Measurements from ENCODE around the gene LFNG. TPM values are rescaled to one million over a fixed set of nuclear protein-coding genes. Genes with fewer than 3 reads are reported as not detected.

Gene LFNG
- polyA plus RNA-seq, 2 donors = 12.0 to 13.7 TPM

DNA sequence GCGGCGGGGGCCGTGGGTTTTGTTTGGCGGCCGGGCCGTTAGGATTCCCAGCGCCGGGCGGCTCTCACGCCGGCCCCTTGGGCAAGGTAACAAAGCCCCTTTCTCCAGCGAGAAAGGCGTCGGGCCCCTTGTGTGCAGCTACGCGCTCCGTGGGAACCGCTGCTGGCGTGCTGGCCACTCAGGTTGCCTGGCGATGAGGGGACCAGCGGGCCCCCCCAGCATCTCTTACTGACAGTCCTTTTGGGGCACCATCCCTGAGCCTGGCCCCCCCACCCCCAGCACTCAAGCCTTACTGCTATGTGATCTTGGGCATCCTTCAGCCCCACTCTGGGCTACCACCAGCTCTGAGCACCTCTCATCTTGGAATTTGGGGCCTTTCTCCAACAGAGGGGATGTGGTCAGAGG is 1.8 kb downstream of the LFNG start:
- Histone ChIP-seq H3K4me3 (ENCODE audit: low read depth in 1 of 2, low read length in 2 of 2) (peak overlapping the region; percentile 53 to 69), H3K27me3 (ENCODE audit: control insufficient read depth in 1 of 2, insufficient read depth in 2 of 2, low read length in 2 of 2) (no peaks in the 10 kb centered on the region), H3K9me3 (ENCODE audit: control insufficient read depth in 2 of 2, insufficient read depth in 1 of 2, low read depth in 1 of 2, low read length in 1 of 2) (no peaks in the 10 kb centered on the region), H3K4me1 (ENCODE audit: control insufficient read depth in 2 of 2, insufficient read depth in 2 of 2, low read length in 1 of 2) (peaks cover 8 to 31% of the 10 kb centered on the region in 2 donors), H3K27ac (ENCODE audit: low read depth in 2 of 2, low read length in 1 of 2) (peak overlapping the region in 1 of 2 donors; percentile 26), H3K36me3 (ENCODE audit: control insufficient read depth in 2 of 2, insufficient read depth in 2 of 2, low read length in 1 of 2) (peaks cover 0 to 8% of the 10 kb centered on the region in 2 donors)
- 8 to 15% methylated on average over 19 to 21 of the region's 21 CpGs for WGBS, 2 donors

DNA sequence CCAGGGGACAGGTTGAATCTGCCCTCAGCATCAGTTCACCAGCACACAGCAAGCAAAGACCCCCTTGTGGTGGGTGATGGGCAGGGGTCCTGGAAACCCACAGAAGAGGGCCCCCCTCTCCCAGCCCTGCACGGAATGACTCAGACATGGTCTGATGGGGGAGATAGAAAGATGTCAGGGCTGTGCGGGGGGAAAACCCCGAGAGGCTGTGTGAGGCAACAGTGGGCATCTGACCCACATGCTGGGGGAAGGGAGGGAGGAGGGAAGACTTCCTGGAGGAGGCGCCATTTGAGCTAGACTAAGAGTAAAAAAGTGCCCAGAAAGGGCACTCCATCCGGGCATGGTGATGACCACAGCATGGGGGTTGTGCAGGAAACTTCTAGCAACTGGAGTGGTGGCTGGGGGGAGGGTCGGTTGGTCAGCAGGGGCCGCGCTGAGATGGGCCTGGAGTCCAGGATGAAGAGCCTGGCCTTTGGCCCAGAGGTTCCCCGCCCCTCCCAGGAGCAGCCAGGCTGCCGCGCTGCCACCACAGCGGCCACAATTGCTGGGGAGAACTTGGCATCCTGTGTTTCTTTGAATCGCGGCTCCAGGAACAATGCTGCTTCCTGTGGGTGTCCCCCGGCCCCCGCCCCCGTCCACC is 2.5 kb downstream of the LFNG start:
- no peaks in the 10 kb centered on the region for H3K27me3 ChIP-seq (ENCODE audit: control insufficient read depth in 1 of 2, insufficient read depth in 2 of 2, low read length in 2 of 2)

DNA sequence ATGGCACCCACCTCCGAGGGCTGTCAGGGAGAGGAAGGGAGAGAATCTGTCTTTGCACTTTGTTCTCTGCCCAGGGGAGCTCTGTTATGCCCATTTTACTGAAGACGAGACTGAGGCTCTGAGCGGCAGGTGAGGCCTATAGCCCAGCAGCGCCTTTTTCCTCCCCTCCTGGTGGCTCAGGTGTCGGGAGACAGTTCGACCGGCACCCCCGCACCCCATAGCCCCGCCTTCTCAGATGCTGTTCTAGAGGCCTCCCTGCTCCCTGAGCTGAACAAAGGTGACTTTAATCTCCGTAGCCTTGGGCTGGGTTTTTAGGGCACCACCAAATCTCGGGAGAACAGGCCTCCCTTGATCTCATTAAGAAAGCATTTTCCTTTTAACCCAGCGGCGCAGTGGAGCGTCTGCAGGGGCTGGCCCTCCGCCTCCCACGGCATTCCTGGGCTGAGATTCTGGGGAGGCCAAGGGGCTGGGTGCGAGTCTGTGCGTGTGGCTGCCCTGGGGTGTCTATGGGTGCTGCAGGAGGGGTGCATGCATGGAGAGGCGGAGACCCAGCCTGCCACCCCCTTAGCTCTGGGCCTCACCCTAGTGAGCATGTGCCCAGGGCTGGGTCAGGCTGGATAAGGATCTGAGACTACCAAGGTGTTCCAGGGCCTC is 3.3 kb downstream of the LFNG start:
- peak overlapping the region; percentile 26 to 68 for H3K27ac ChIP-seq (ENCODE audit: low read depth in 2 of 2, low read length in 1 of 2)
- no peaks in the 10 kb centered on the region for H3K27me3 ChIP-seq (ENCODE audit: control insufficient read depth in 1 of 2, insufficient read depth in 2 of 2, low read length in 2 of 2)
- peaks cover 8 to 38% of the 10 kb centered on the region in 2 donors for H3K4me1 ChIP-seq (ENCODE audit: control insufficient read depth in 2 of 2, insufficient read depth in 2 of 2, low read length in 1 of 2)
- H3K36me3 ChIP-seq (ENCODE audit: control insufficient read depth in 2 of 2, insufficient read depth in 2 of 2, low read length in 1 of 2) = peaks cover 0 to 13% of the 10 kb centered on the region in 2 donors
- 22 to 25% methylated on average over 19 of the region's 19 CpGs for WGBS, 2 donors
- peak overlapping the region in 1 of 2 donors; percentile 31 for H3K4me3 ChIP-seq (ENCODE audit: low read depth in 1 of 2, low read length in 2 of 2)
- H3K9me3 ChIP-seq (ENCODE audit: control insufficient read depth in 2 of 2, insufficient read depth in 1 of 2, low read depth in 1 of 2, low read length in 1 of 2) = no peaks in the 10 kb centered on the region

More for the DNA sequence above, 2.5 kb downstream of the LFNG start:
- H3K27ac ChIP-seq (ENCODE audit: low read depth in 2 of 2, low read length in 1 of 2) = peak overlapping the region; percentile 26 to 39
- WGBS, 2 donors = 17 to 18% methylated on average over 17 of the region's 17 CpGs
- peak overlapping the region; percentile 53 to 69 for H3K4me3 ChIP-seq (ENCODE audit: low read depth in 1 of 2, low read length in 2 of 2)
- H3K9me3 ChIP-seq (ENCODE audit: control insufficient read depth in 2 of 2, insufficient read depth in 1 of 2, low read depth in 1 of 2, low read length in 1 of 2) = no peaks in the 10 kb centered on the region
- peaks cover 8 to 32% of the 10 kb centered on the region in 2 donors for H3K4me1 ChIP-seq (ENCODE audit: control insufficient read depth in 2 of 2, insufficient read depth in 2 of 2, low read length in 1 of 2)
- peaks cover 0 to 8% of the 10 kb centered on the region in 2 donors for H3K36me3 ChIP-seq (ENCODE audit: control insufficient read depth in 2 of 2, insufficient read depth in 2 of 2, low read length in 1 of 2)

DNA sequence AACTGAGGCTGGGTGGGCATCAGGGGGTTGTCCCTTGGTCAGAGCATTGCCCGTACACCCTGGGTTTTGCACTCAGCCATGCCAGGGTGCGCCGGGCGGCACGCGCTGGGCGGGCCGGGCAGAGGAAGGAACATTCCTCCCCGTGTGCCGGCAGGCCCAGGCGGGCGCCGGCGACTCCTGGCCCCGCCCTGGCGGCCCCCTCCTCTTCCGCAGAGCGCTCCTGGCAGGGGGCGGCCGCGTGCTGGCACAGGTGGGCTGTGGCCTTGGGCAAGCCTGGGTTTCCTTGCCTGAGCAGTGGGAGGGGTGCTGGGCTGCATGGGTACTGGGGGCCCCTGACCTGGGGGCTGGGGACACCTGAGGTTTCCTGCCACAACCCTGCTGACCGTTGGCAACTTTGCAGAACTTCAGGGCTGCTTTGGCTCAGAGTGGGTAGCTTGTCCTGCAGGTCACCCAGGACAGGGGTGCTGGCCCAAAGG is 3.9 kb downstream of the LFNG start:
- Histone ChIP-seq H3K4me1 (ENCODE audit: control insufficient read depth in 2 of 2, insufficient read depth in 2 of 2, low read length in 1 of 2) (peaks cover 8 to 41% of the 10 kb centered on the region in 2 donors), H3K36me3 (ENCODE audit: control insufficient read depth in 2 of 2, insufficient read depth in 2 of 2, low read length in 1 of 2) (peaks cover 0 to 13% of the 10 kb centered on the region in 2 donors), H3K27me3 (ENCODE audit: control insufficient read depth in 1 of 2, insufficient read depth in 2 of 2, low read length in 2 of 2) (no peaks in the 10 kb centered on the region), H3K9me3 (ENCODE audit: control insufficient read depth in 2 of 2, insufficient read depth in 1 of 2, low read depth in 1 of 2, low read length in 1 of 2) (no peaks in the 10 kb centered on the region), H3K4me3 (ENCODE audit: low read depth in 1 of 2, low read length in 2 of 2) (peak overlapping the region in 1 of 2 donors; percentile 18), H3K27ac (ENCODE audit: low read depth in 2 of 2, low read length in 1 of 2) (peak overlapping the region; percentile 85 to 86)
- WGBS, 2 donors = 24 to 25% methylated on average over 22 of the region's 22 CpGs

DNA sequence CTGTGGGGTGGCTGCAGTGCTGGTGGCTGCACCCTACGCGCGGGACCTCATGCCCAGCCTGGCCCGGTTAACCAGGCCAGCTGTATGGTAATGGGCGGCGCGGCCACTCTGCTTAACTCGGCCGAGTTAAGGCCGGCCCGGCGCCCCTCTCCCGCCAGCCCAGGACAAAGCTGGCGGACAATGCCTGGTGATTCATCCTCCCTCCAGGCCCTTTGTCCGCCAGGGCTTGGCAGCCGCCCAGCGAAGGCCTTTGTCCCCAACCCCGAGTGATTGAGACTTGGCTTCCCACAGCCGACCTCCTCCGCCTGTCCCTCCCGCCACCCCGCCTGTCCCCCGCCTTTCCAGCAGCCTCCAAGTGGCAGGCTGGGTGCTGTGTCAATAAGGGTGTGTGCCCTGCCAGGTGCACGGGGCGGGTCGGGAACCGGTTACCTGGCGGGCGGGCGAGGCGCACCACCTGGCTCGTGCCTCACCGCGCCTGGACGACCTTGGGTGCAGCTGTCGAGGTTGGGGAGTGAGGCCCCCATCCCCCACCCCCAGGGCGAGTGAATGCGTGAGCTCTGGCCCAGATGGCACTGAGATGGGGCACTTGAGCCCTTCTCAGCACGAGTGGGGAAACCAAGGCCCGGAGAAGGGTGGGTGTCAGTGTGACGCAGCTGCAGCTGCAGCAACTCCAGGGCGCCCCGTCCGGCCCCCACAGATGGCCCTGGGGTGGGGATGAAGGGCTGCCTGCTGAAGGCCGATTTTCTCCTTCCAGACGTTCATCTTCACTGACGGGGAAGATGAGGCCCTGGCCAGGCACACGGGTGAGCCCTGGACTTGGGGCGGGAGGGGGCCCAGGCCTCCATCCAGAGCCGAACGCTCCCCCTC is 4.6 kb downstream of the LFNG start:
- Histone ChIP-seq H3K27me3 (ENCODE audit: control insufficient read depth in 1 of 2, insufficient read depth in 2 of 2, low read length in 2 of 2) (no peaks in the 10 kb centered on the region), H3K4me1 (ENCODE audit: control insufficient read depth in 2 of 2, insufficient read depth in 2 of 2, low read length in 1 of 2) (peaks cover 10 to 44% of the 10 kb centered on the region in 2 donors), H3K36me3 (ENCODE audit: control insufficient read depth in 2 of 2, insufficient read depth in 2 of 2, low read length in 1 of 2) (peaks cover 0 to 13% of the 10 kb centered on the region in 2 donors), H3K9me3 (ENCODE audit: control insufficient read depth in 2 of 2, insufficient read depth in 1 of 2, low read depth in 1 of 2, low read length in 1 of 2) (no peaks in the 10 kb centered on the region), H3K4me3 (ENCODE audit: low read depth in 1 of 2, low read length in 2 of 2) (peak overlapping the region in 1 of 2 donors; percentile 18), H3K27ac (ENCODE audit: low read depth in 2 of 2, low read length in 1 of 2) (peak overlapping the region; percentile 85 to 86)
- 31 to 39% methylated on average over 51 of the region's 51 CpGs for WGBS, 2 donors

DNA sequence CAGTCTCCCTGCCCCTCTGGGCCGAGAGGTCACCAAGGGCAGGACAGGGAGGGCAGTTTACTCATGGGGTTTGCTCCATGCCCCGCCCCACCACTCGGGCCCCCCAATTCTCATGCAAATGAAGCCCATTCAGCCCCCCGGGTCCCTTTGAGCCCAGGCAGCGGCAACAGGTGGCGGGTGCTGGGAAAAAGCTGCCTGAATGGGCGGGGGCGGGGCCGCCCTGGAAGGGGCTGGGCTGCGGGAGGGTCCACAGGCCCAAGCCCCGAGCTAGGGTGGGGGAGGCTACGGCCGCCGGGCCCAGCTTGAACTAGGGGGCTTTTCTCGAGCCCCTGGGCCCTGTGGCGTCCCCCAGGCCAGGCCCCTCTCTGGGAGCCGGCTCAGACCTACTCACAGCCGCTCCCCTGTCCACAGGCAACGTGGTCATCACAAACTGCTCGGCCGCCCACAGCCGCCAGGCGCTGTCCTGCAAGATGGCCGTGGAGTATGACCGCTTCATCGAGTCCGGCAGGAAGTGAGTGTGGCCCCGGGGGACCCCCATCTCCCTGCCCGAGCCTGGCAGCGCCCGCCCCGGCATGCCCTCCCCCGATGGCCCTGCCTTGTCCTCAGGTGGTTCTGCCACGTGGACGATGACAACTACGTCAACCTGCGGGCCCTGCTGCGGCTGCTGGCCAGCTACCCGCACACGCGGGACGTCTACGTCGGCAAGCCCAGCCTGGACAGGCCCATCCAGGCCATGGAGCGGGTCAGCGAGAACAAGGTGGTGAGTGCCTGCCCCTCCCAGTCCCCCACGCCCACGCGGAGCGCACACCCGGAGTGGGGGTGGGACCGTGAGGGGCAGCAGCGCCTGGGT is 5.5 kb downstream of the LFNG start:
- Histone ChIP-seq H3K36me3 (ENCODE audit: control insufficient read depth in 2 of 2, insufficient read depth in 2 of 2, low read length in 1 of 2) (peaks cover 0 to 13% of the 10 kb centered on the region in 2 donors), H3K27me3 (ENCODE audit: control insufficient read depth in 1 of 2, insufficient read depth in 2 of 2, low read length in 2 of 2) (no peaks in the 10 kb centered on the region), H3K9me3 (ENCODE audit: control insufficient read depth in 2 of 2, insufficient read depth in 1 of 2, low read depth in 1 of 2, low read length in 1 of 2) (no peaks in the 10 kb centered on the region), H3K27ac (ENCODE audit: low read depth in 2 of 2, low read length in 1 of 2) (peak overlapping the region; percentile 16 to 65), H3K4me3 (ENCODE audit: low read depth in 1 of 2, low read length in 2 of 2) (no peak overlapping the region), H3K4me1 (ENCODE audit: control insufficient read depth in 2 of 2, insufficient read depth in 2 of 2, low read length in 1 of 2) (peaks cover 13 to 50% of the 10 kb centered on the region in 2 donors)
- WGBS, 2 donors = 52 to 53% methylated on average over 41 to 53 of the region's 53 CpGs

DNA sequence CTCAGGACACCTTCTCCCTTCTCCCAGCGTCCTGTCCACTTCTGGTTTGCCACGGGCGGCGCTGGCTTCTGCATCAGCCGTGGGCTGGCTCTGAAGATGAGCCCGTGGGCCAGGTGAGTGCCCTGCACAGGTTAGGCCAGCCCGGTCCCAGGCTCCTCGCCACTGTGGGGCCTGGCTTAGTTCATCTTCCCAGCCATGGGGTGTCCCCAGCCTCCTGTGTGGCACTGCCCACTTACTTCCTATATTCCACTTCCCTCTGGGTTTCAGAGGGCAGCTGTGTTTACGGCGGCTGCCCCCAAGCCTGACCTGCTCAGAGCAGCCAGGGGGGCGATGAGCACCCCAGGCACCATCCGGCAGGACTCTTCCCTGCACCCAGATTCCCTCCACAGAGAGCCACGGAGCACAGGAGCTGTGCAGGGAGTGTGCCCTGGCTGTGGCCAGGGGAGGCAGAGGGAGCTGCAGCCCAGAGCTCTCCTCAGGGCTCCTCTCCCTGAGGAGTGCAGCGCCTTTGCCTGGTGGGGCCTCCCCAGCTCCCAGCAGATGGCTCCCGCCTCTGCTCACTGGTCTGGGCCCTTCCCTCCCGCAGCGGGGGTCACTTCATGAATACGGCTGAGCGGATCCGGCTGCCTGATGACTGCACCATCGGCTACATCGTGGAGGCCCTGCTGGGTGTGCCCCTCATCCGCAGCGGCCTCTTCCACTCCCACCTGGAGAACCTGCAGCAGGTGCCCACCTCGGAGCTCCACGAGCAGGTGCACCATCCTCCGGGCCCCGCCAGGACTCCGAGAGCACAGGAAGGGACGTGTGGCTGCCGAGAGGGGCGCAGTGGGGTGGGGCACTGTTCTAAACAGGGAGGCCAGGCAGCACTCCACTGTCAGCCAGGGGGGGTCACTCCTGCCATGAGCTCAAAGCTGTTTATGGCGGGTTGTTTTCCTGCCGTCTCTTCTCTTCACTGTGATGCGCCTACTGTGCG is 6.4 kb downstream of the LFNG start:
- Histone ChIP-seq H3K9me3 (ENCODE audit: control insufficient read depth in 2 of 2, insufficient read depth in 1 of 2, low read depth in 1 of 2, low read length in 1 of 2) (no peaks in the 10 kb centered on the region), H3K27me3 (ENCODE audit: control insufficient read depth in 1 of 2, insufficient read depth in 2 of 2, low read length in 2 of 2) (no peaks in the 10 kb centered on the region), H3K27ac (ENCODE audit: low read depth in 2 of 2, low read length in 1 of 2) (peak overlapping the region in 1 of 2 donors; percentile 14), H3K36me3 (ENCODE audit: control insufficient read depth in 2 of 2, insufficient read depth in 2 of 2, low read length in 1 of 2) (peaks cover 0 to 13% of the 10 kb centered on the region in 2 donors), H3K4me1 (ENCODE audit: control insufficient read depth in 2 of 2, insufficient read depth in 2 of 2, low read length in 1 of 2) (peaks cover 13 to 52% of the 10 kb centered on the region in 2 donors), H3K4me3 (ENCODE audit: low read depth in 1 of 2, low read length in 2 of 2) (no peak overlapping the region)
- WGBS, 2 donors = 63 to 68% methylated on average over 36 of the region's 36 CpGs
